HL-60/S4 treated with phorbol 12-myristate 13-acetate at 8.2 ng/mL for 4 days and 3 days (cell line): Measurements from ENCODE around the gene RNF187.

Source experiments
- in situ Hi-C: fragments of 300-500 bp; cut with MboI; formaldehyde crosslinking; loops from 2 replicates; pipeline ENCODE4 v1.15.0; 2022; ENCODE audit warnings: low sequenced_read_pairs

Gene RNF187

GRCh38 chr1:228508840-228509415 lies 21.7 kb downstream of the RNF187 start:
- in situ Hi-C loops = no loop called here

GRCh38 chr1:228510101-228510802 lies 23.1 kb downstream of the RNF187 start:
- in situ Hi-C loops = no loop called here

GRCh38 chr1:228510803-228511413 lies 23.7 kb downstream of the RNF187 start:
- in situ Hi-C loops = no loop called here

- in situ Hi-C loops = no loop called here
These were observed 24.6 kb downstream of the RNF187 start for GRCh38 chr1:228511546-228512445.

GRCh38 chr1:228512781-228513198 lies 25.6 kb downstream of the RNF187 start:
- in situ Hi-C loops = no loop called here

GRCh38 chr1:228513236-228513900 lies 26.2 kb downstream of the RNF187 start:
- in situ Hi-C loops = no loop called here

GRCh38 chr1:228514421-228514820 lies 27.2 kb downstream of the RNF187 start:
- in situ Hi-C loops = no loop called here

- in situ Hi-C loops = no loop called here
These were observed 28.1 kb downstream of the RNF187 start for GRCh38 chr1:228515200-228515834.

GRCh38 chr1:228517655-228518054 lies 30.5 kb downstream of the RNF187 start:
- in situ Hi-C loops = no loop called here

- in situ Hi-C loops = no loop called here
These were observed 40.4 kb downstream of the RNF187 start for GRCh38 chr1:228527596-228527995.

GRCh38 chr1:228528612-228529011 lies 41.4 kb downstream of the RNF187 start:
- in situ Hi-C loops = no loop called here

GRCh38 chr1:228530086-228530758 lies 43.0 kb downstream of the RNF187 start:
- in situ Hi-C loops = no loop called here

GRCh38 chr1:228530951-228531731 lies 44.0 kb downstream of the RNF187 start:
- in situ Hi-C loops = no loop called here

GRCh38 chr1:228538831-228539230 lies 51.6 kb downstream of the RNF187 start:
- in situ Hi-C loops = no loop called here

- in situ Hi-C loops = no loop called here
These were observed 53.2 kb downstream of the RNF187 start for GRCh38 chr1:228540161-228540917.

- in situ Hi-C loops = no loop called here
These were observed 54.5 kb downstream of the RNF187 start for GRCh38 chr1:228541725-228542124.

GRCh38 chr1:228542376-228542775 lies 55.2 kb downstream of the RNF187 start:
- in situ Hi-C loops = no loop called here

- in situ Hi-C loops = no loop called here
These were observed 55.8 kb downstream of the RNF187 start for GRCh38 chr1:228542981-228543380.
